H1 (cell line): Measurements from ENCODE around the gene TMEM273. TPM values are rescaled to one million over a fixed set of nuclear protein-coding genes. Genes with fewer than 3 reads are reported as not detected.

Source experiments
- CTCF ChIA-PET: fragments of 300-600 bp; sonication (Branson Sonifier 250); formaldehyde crosslinking; loops from one replicate; lab custom pipeline; 2021; ENCODE audit not compliant: partially characterized antibody; lab: Charles Lee
- POLR2A ChIA-PET: fragments of 300-600 bp; sonication (Branson Sonifier 250); formaldehyde crosslinking; loops from one replicate; lab custom pipeline; 2021; ENCODE audit warnings: inconsistent platforms; ENCODE audit not compliant: partially characterized antibody; lab: Charles Lee
- DNase-seq, 2 experiments: peaks; one replicate each; pipeline versions ENCODE4 v3.0.0 to v3.0.0-alpha.2; 2010 to 2022; ENCODE audit warnings: low spot score in 2 of 2, low read depth in 1 of 2, mixed read lengths in 1 of 2
- FAIRE-seq: peaks from 2 replicates; lab custom pipeline; 2011; peaks lifted over from hg19 to GRCh38; lab: Jason Lieb, UNC
- H2AFZ ChIP-seq: 2 replicates; pipeline ENCODE4 v1.8.1; 2012; ENCODE audit warnings: low read length, inconsistent platforms
- H2AK5ac ChIP-seq: 2 replicates; pipeline ENCODE4 v1.6.1; 2013; ENCODE audit warnings: low read depth, low read length
- H2BK120ac ChIP-seq: replicated peaks from 2 replicates; pipeline ENCODE3; 2013; ENCODE audit warnings: low read depth, low read length, inconsistent platforms
- H2BK12ac ChIP-seq: 2 replicates; pipeline ENCODE4 v1.6.1; 2013; ENCODE audit warnings: low read depth, low read length
- H2BK15ac ChIP-seq: 2 replicates; pipeline ENCODE4 v1.6.1; 2013; ENCODE audit warnings: low read length
- H2BK20ac ChIP-seq: 2 replicates; pipeline ENCODE4 v1.6.1; 2013; ENCODE audit warnings: low read length
- H2BK5ac ChIP-seq: 2 replicates; pipeline ENCODE4 v1.6.1; 2013; ENCODE audit warnings: low read depth, low read length
- H3K14ac ChIP-seq: 2 replicates; pipeline ENCODE4 v1.6.1; 2013; ENCODE audit warnings: inconsistent platforms; ENCODE audit not compliant: insufficient read length
- H3K18ac ChIP-seq: 2 replicates; pipeline ENCODE4 v1.6.1; 2013; ENCODE audit warnings: low read length; ENCODE audit errors: extremely low read depth
- H3K23ac ChIP-seq: 2 replicates; pipeline ENCODE4 v1.6.1; 2013; ENCODE audit warnings: inconsistent platforms; ENCODE audit not compliant: insufficient read length
- H3K23me2 ChIP-seq: 2 replicates; pipeline ENCODE4 v1.6.1; 2013; ENCODE audit warnings: low read depth, low read length
- H3K27ac ChIP-seq: 2 replicates; pipeline ENCODE4 v1.6.1; 2011; ENCODE audit warnings: low read depth, low read length, inconsistent platforms
- H3K27me3 ChIP-seq, 4 experiments: replicated peaks in 1 of 4; 1 replicate in 1 of 4; 2 replicates in 3 of 4; pipeline versions ENCODE4 v1.6.1 to v1.8.1; 2011 to 2013; ENCODE audit warnings: low read length in 3 of 4, mild to moderate bottlenecking in 3 of 4, inconsistent platforms in 2 of 4, mixed read lengths in 2 of 4, moderate library complexity in 1 of 4; ENCODE audit not compliant: control insufficient read depth in 3 of 4, insufficient read depth in 3 of 4; ENCODE audit errors: extremely low read depth in 1 of 4
- H3K36me3 ChIP-seq, 4 experiments: 2 replicates each; pipeline versions ENCODE4 v1.6.1 to v1.8.1; 2011 to 2013; ENCODE audit warnings: mild to moderate bottlenecking in 4 of 4, low read length in 3 of 4, moderate library complexity in 2 of 4, control low read depth in 1 of 4, inconsistent platforms in 1 of 4; ENCODE audit not compliant: insufficient read depth in 4 of 4, control insufficient read depth in 2 of 4
- H3K4ac ChIP-seq: replicated peaks from 2 replicates; pipeline ENCODE3; 2013; ENCODE audit warnings: low read length, low read depth, mixed read lengths, inconsistent platforms; ENCODE audit not compliant: insufficient read length
- H3K4me1 ChIP-seq, 4 experiments: replicated peaks in 1 of 4; 1 replicate in 1 of 4; 2 replicates in 3 of 4; pipeline versions ENCODE4 v1.6.1 to v1.8.1; 2011 to 2013; ENCODE audit warnings: low read length in 3 of 4, inconsistent platforms in 2 of 4, mixed read lengths in 1 of 4; ENCODE audit not compliant: insufficient read depth in 4 of 4, control insufficient read depth in 3 of 4
- H3K4me2 ChIP-seq, 2 experiments: 2 replicates each; pipeline versions ENCODE4 v1.6.1 to v1.8.1; 2011 to 2013; ENCODE audit warnings: low read depth in 2 of 2, low read length in 2 of 2, control low read depth in 1 of 2, inconsistent platforms in 1 of 2, mild to moderate bottlenecking in 1 of 2; ENCODE audit not compliant: insufficient read depth in 1 of 2
- H3K4me3 ChIP-seq, 4 experiments: fragments of 200-600, 300-600 bp in 1 of 4; sonication (generic), shearing (Covaris generic), sonication (Bioruptor Twin) in 1 of 4; 2 replicates each; pipeline versions ENCODE4 v1.5.1 to v1.8.1; 2011 to 2016; ENCODE audit warnings: low read length in 4 of 4, low read depth in 3 of 4, control low read depth in 2 of 4, inconsistent platforms in 2 of 4, mild to moderate bottlenecking in 2 of 4, mixed read lengths in 1 of 4, moderate library complexity in 1 of 4; ENCODE audit not compliant: insufficient read depth in 2 of 4; ENCODE audit errors: extremely low read depth in 1 of 4
- H3K56ac ChIP-seq: replicated peaks from 2 replicates; pipeline ENCODE3; 2013; ENCODE audit warnings: low read depth, mild to moderate bottlenecking, mixed read lengths, low read length, inconsistent platforms; ENCODE audit not compliant: insufficient read length
- H3K79me1 ChIP-seq: 2 replicates; pipeline ENCODE4 v1.6.1; 2013; ENCODE audit warnings: low read depth, low read length, control low read depth
- H3K79me2 ChIP-seq, 2 experiments: 2 replicates each; pipeline versions ENCODE4 v1.6.1 to v1.8.1; 2012 to 2013; ENCODE audit warnings: low read length in 2 of 2, mild to moderate bottlenecking in 2 of 2, inconsistent platforms in 1 of 2; ENCODE audit not compliant: insufficient read depth in 2 of 2, control insufficient read depth in 1 of 2
- H3K9ac ChIP-seq, 4 experiments: replicated peaks in 1 of 4; 1 replicate in 1 of 4; 2 replicates in 3 of 4; pipeline versions ENCODE4 v1.6.1 to v1.8.1; 2011 to 2013; ENCODE audit warnings: low read depth in 3 of 4, low read length in 3 of 4, control low read depth in 2 of 4, mild to moderate bottlenecking in 2 of 4, moderate library complexity in 2 of 4, inconsistent platforms in 1 of 4; ENCODE audit errors: extremely low read depth in 1 of 4
- H3K9me3 ChIP-seq, 2 experiments: 2 replicates each; pipeline versions ENCODE4 v1.6.1 to v1.8.1; 2012 to 2013; ENCODE audit warnings: mild to moderate bottlenecking in 2 of 2, moderate library complexity in 2 of 2, control low read depth in 1 of 2, inconsistent platforms in 1 of 2, low read depth in 1 of 2, low read length in 1 of 2, mixed read lengths in 1 of 2; ENCODE audit not compliant: insufficient read depth in 2 of 2
- H4K20me1 ChIP-seq, 2 experiments: replicated peaks in 1 of 2; 2 replicates each; pipeline versions ENCODE3 to v1.8.1; 2011 to 2013; ENCODE audit warnings: inconsistent platforms in 2 of 2, low read length in 2 of 2, mild to moderate bottlenecking in 1 of 2; ENCODE audit not compliant: insufficient read depth in 2 of 2, control insufficient read depth in 1 of 2
- H4K5ac ChIP-seq: 2 replicates; pipeline ENCODE4 v1.6.1; 2013; ENCODE audit warnings: low read length, low read depth, mixed read lengths, inconsistent platforms; ENCODE audit not compliant: insufficient read length
- H4K8ac ChIP-seq: 2 replicates; pipeline ENCODE4 v1.8.0; 2013; ENCODE audit warnings: mild to moderate bottlenecking, moderate library complexity, low read length, inconsistent platforms; ENCODE audit not compliant: insufficient read depth; ENCODE audit errors: extremely low read depth
- H4K91ac ChIP-seq: replicated peaks from 2 replicates; pipeline ENCODE3; 2013; ENCODE audit warnings: low read length, mixed read lengths, inconsistent platforms; ENCODE audit not compliant: insufficient read length
- CBX5 ChIP-seq: fragments of 300-800, 300-1000 bp; sonication (generic); IDR thresholded peaks from 2 replicates; pipeline ENCODE4 v1.7.1; 2016; ENCODE audit warnings: antibody characterized with exemption, low read length, low read depth
- HDAC2 ChIP-seq, 2 experiments: fragments of 300-600 bp in 1 of 2; sonication (generic) in 1 of 2; IDR thresholded peaks; 2 replicates each; pipeline ENCODE4 v1.6.1; 2011 to 2012; ENCODE audit warnings: low read depth in 2 of 2, low read length in 2 of 2, mild to moderate bottlenecking in 2 of 2, moderate library complexity in 2 of 2, borderline replicate concordance in 1 of 2, inconsistent platforms in 1 of 2
- POLR2AphosphoS5 ChIP-seq: IDR thresholded peaks from 2 replicates; pipeline ENCODE4 v1.6.1; 2011; ENCODE audit warnings: low read depth, low read length
- RXRA ChIP-seq: IDR thresholded peaks from 2 replicates; pipeline ENCODE4 v1.6.1; 2011; ENCODE audit warnings: low read depth, mild to moderate bottlenecking, low read length, moderate library complexity; ENCODE audit not compliant: insufficient read depth
- SAP30 ChIP-seq: fragments of 300-600 bp; sonication (generic); IDR thresholded peaks from 2 replicates; pipeline ENCODE4 v1.7.1; 2012; ENCODE audit warnings: low read length, moderate library complexity, mild to moderate bottlenecking, inconsistent platforms; ENCODE audit not compliant: insufficient read depth, insufficient replicate concordance
- WGBS, 2 experiments: shearing (Covaris generic) in 1 of 2; methylation state at CpG; one replicate each; pipeline versions ENCODE4 v1.1.6 to v1.1.7; 2013 to 2015; ENCODE audit warnings: low lambda C conversion rate in 2 of 2, mixed read lengths in 2 of 2, inconsistent platforms in 1 of 2, low coverage in 1 of 2, missing lambda C conversion rate in 1 of 2; ENCODE audit not compliant: insufficient replicate concordance in 2 of 2, insufficient coverage in 1 of 2, insufficient read length in 1 of 2; ENCODE audit errors: extremely low coverage in 1 of 2, missing lambda C conversion rate in 1 of 2; 5-methylcytosine and 5-hydroxymethylcytosine counted together
- polyA plus RNA-seq, 7 experiments: library from polyadenylated mRNA; depleted of rRNA in 3 of 7; stranded (reverse) in 5 of 7; unstranded in 2 of 7; fragments of >200 nt in 5 of 7; fragments of 200-250 nt in 2 of 7; gene quantifications; 1 replicate in 5 of 7; 2 replicates in 1 of 7; 4 replicates in 1 of 7; pipeline versions ENCODE4 v1.2.1 to v1.2.3, GENCODE V29; 2011 to 2013; ENCODE audit warnings: missing spikeins in 2 of 7, mixed read lengths in 2 of 7
- total RNA-seq: library from RNA; stranded (reverse); fragmentation: NEBNext Ultra II Directional; extraction: Animal tissue kit (Norgen Biotek cat#: 25700); gene quantifications from 2 replicates; pipeline ENCODE4 v1.2.1, GENCODE V29; 2021

Gene TMEM273
- total and polyA plus RNA-seq, 2 of the 8 experiments (the other 6 are each of a cell fraction or from before 2014, with no cell fraction given) = not detected

DNA sequence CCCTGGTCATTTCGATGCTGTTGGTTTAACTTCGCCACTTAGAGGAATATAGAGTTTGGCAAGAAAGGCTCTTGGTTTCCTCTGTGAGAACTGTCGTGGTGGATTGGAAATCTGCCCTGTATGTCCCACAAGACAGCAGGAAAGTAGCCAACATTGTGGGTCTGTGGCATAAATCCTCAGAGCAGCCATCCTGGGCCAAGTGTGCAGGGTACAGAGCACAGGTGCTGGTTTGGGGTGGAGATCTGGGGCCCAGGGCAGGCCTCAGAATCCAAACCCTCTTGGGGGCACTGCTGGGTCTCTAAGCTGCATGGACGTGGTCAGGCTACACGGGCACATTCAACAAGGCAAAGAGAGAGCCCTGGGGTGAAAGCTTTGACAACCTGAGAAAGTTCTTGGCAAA, 39.2 kb upstream of the TMEM273 start:
- no peak overlapping the region for H3K56ac ChIP-seq
- no peak overlapping the region for H3K14ac ChIP-seq
- no peak overlapping the region for H3K18ac ChIP-seq
- no peak overlapping the region for H2BK5ac ChIP-seq
- no peak overlapping the region for H3K4me2 ChIP-seq
- no peak overlapping the region for H3K27ac ChIP-seq
- no peak overlapping the region for H3K4ac ChIP-seq
- no peaks in the 10 kb centered on the region for H3K36me3 ChIP-seq
- no peak overlapping the region for H4K91ac ChIP-seq
- no peak for DNase-seq
- no peaks in the 10 kb centered on the region for H3K23me2 ChIP-seq
- no peak overlapping the region for H2BK120ac ChIP-seq
- no peaks in the 10 kb centered on the region for H3K79me2 ChIP-seq
- no peak overlapping the region for H2AK5ac ChIP-seq
- no peaks in the 10 kb centered on the region for H3K27me3 ChIP-seq
- H4K20me1 ChIP-seq = no peaks in the 10 kb centered on the region
- H4K5ac ChIP-seq = no peak overlapping the region
- no peak for FAIRE-seq
- no peak overlapping the region for H2BK12ac ChIP-seq
- no peak overlapping the region for H2BK15ac ChIP-seq
- POLR2A ChIA-PET = no interaction called here
- WGBS, 2 experiments = 89% methylated on average over 5 of the region's 5 CpGs; no CpG with 5 or more reads in 1 of the 2 experiments
- H3K23ac ChIP-seq = no peak overlapping the region
- no peak overlapping the region for H4K8ac ChIP-seq
- H3K4me3 ChIP-seq = no peak overlapping the region
- CTCF ChIA-PET = interaction anchor here (1.0 to 1.6 kb wide), 2 partner anchors 38 to 569 kb away, joined by 3 to 5 read pairs; no protein-coding TSS in a partner anchor
- H3K79me1 ChIP-seq = no peaks in the 10 kb centered on the region
- TF ChIP-seq HDAC2 (IDR thresholded peaks at IDR 0.05; ENCODE audit: borderline replicate concordance in 1 of 2, low read depth in 2 of 2, low read length in 2 of 2) = no peak
- TF ChIP-seq POLR2AphosphoS5 = no peak
- TF ChIP-seq RXRA = no peak
- TF ChIP-seq CBX5 = no peak
- TF ChIP-seq SAP30 = no peak
- no peaks in the 10 kb centered on the region for H3K4me1 ChIP-seq
- no peak overlapping the region for H2AFZ ChIP-seq
- no peak overlapping the region for H2BK20ac ChIP-seq
- no peaks in the 10 kb centered on the region for H3K9me3 ChIP-seq
- no peak overlapping the region for H3K9ac ChIP-seq
